Activated naive CD8-positive, alpha-beta T cell treated with anti-CD3 and anti-CD28 coated beads for 36 hours (primary cell): ENCODE data around the gene FHIT. TPM values are rescaled to one million over a fixed set of nuclear protein-coding genes. Genes with fewer than 3 reads are reported as not detected.

Source experiments
- DNase-seq: peaks from one replicate; pipeline ENCODE4 v3.0.0; 2021
- H3K27ac Mint-ChIP-seq: one replicate; pipeline ENCODE4 v1.8.0; 2022; ENCODE audit warnings: mild to moderate bottlenecking, moderate library complexity, mixed read lengths
- H3K27me3 Mint-ChIP-seq: one replicate; pipeline ENCODE4 v1.8.0; 2022; ENCODE audit warnings: mild to moderate bottlenecking, mixed read lengths
- H3K36me3 Mint-ChIP-seq: one replicate; pipeline ENCODE4 v1.8.0; 2021; ENCODE audit warnings: mild to moderate bottlenecking, mixed read lengths
- H3K4me1 Mint-ChIP-seq: one replicate; pipeline ENCODE4 v1.8.0; 2021; ENCODE audit warnings: mixed read lengths
- H3K4me3 Mint-ChIP-seq: one replicate; pipeline ENCODE4 v1.8.0; 2022; ENCODE audit warnings: mild to moderate bottlenecking, moderate library complexity, mixed read lengths
- H3K9me3 Mint-ChIP-seq: one replicate; pipeline ENCODE4 v1.8.0; 2022; ENCODE audit warnings: mixed read lengths
- total RNA-seq, 2 experiments: library from RNA; stranded (reverse); gene quantifications; one replicate each; pipeline ENCODE4 v1.2.3, GENCODE V29; 2021

FHIT gene
- total RNA-seq, 2 experiments from 2014 or later: 8.6 to 9.0 TPM

DNA sequence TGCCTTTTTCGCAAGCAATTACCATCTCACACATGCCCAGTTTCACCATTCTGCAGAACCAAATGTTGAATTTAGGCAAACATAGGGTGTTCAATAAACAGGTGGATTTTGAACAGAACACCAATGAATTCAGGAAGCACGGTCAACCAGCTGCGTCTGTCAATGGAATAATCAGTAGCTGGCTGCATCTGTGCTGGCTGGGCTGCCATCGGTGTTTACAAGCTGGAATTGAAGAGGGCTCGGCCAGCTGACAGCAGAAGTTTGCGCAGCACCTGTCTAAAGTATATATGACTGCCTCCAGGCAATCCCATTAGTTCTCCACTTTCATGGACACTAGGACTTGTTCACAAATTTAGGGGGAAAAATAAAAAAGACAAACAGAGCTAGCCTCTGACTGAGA, 1205.0 kb downstream of the FHIT start:
- H3K4me3 Mint-ChIP-seq: no peak overlapping the region

DNA sequence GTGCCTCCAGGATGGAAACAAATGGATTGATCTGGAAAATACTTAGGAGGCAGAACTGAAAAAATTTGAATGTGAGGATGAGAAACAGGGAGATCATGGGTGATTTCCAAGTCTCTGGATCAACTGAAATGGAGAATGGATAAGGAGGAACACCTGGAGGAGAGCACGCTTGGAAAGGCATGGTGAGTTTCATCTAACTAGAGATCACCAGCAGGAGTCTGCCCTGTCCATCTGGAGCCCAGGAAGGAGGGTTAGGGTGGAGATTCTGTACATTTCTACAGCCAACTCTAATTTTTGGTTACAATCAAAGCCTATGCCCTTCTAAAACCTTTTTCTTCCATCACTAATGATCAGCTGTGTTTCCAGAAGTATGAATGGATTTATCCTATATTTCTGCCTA, 1205.6 kb downstream of the FHIT start:
- peaks cover 17% of the 10 kb centered on the region for H3K36me3 Mint-ChIP-seq
- peaks cover 18% of the 10 kb centered on the region for H3K4me1 Mint-ChIP-seq
- DNase-seq: no peak
- H3K9me3 Mint-ChIP-seq: peaks cover 15% of the 10 kb centered on the region
- H3K27me3 Mint-ChIP-seq: no peaks in the 10 kb centered on the region
- H3K27ac Mint-ChIP-seq: no peak overlapping the region
- H3K4me3 Mint-ChIP-seq: no peak overlapping the region

More for the DNA sequence above, 1205.0 kb downstream of the FHIT start:
- DNase-seq: no peak
- H3K4me1 Mint-ChIP-seq: peaks cover 18% of the 10 kb centered on the region
- peaks cover 15% of the 10 kb centered on the region for H3K9me3 Mint-ChIP-seq
- H3K36me3 Mint-ChIP-seq: peaks cover 17% of the 10 kb centered on the region
- no peak overlapping the region for H3K27ac Mint-ChIP-seq
- H3K27me3 Mint-ChIP-seq: no peaks in the 10 kb centered on the region

DNA sequence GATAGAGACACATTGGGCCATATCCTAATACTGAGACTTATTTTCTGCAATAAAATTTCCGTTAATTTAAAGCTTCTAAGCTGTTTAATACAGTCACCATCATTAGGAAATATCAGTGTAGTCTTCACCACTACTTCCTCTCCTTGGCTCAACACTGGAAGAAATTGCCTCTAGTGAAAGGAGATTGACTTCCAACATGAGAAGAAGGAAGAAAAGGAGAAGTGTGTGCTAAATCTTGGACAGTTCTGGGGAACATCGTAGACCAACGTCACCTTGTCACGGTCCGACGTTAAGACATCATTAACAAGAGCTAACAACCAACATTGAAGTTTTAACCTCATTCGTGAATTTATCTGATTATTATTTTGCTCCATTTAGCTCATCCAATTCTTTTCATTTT, 1214.4 kb downstream of the FHIT start:
- H3K9me3 Mint-ChIP-seq: peaks cover 2% of the 10 kb centered on the region
- H3K4me3 Mint-ChIP-seq: no peak overlapping the region
- H3K4me1 Mint-ChIP-seq: peaks cover 5% of the 10 kb centered on the region

DNA sequence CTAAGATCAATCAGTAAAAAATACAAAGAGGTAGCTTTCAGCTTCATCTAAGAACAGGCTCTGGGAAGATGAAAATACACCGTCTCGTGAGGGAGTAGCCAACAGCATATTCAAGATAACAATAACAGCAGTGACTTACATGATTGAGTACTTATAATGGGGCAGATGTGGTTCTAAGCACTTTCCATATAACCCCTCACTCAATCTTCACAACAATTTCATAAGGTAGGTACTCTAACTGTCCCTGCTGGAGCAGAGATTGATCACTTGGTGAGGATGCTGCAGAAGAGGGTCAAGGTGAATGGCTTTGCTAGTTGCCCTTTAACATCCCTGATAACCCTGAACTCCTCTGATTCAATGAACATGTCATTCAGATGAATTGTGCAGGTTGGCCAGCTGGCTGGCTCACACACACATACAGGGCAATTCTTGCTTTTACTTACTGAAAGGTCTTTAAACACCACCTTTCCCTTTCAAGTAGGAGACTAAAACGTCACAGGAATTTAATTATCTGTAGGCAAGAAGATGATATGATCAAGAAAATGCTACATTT, 1217.3 kb downstream of the FHIT start:
- no peaks in the 10 kb centered on the region for H3K27me3 Mint-ChIP-seq
- peaks cover 6% of the 10 kb centered on the region for H3K9me3 Mint-ChIP-seq
- H3K36me3 Mint-ChIP-seq: no peaks in the 10 kb centered on the region
- peaks cover 9% of the 10 kb centered on the region for H3K4me1 Mint-ChIP-seq
- no peak for DNase-seq
- no peak overlapping the region for H3K27ac Mint-ChIP-seq
- H3K4me3 Mint-ChIP-seq: no peak overlapping the region

More for the DNA sequence above, 1214.4 kb downstream of the FHIT start:
- no peak for DNase-seq
- Mint-ChIP-seq H3K27me3 (no peaks in the 10 kb centered on the region), H3K36me3 (peaks cover 4% of the 10 kb centered on the region), H3K27ac (no peak overlapping the region)

DNA sequence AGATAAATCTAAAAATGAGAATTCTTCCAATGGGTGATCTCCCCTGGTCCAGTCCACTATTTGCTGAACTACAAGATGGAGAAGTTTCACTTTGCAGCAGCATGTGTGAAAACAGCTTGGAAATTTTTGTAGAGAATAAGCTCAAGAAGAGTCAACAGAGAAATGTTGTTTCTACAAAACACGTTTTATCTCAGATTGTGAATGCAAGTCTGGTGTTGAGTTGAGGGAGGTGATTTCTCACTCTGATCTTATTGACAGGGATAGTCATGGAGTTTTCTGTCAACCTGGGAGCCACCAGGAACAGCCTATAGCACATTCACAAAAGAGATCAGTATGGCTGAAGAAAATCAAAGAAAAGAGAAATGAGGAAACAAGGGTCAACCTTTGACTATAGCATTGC, 1220.3 kb downstream of the FHIT start:
- Mint-ChIP-seq H3K4me1 (peaks cover 22% of the 10 kb centered on the region), H3K4me3 (no peak overlapping the region), H3K9me3 (peaks cover 6% of the 10 kb centered on the region), H3K27me3 (no peaks in the 10 kb centered on the region), H3K27ac (no peak overlapping the region), H3K36me3 (no peaks in the 10 kb centered on the region)
- no peak for DNase-seq

DNA sequence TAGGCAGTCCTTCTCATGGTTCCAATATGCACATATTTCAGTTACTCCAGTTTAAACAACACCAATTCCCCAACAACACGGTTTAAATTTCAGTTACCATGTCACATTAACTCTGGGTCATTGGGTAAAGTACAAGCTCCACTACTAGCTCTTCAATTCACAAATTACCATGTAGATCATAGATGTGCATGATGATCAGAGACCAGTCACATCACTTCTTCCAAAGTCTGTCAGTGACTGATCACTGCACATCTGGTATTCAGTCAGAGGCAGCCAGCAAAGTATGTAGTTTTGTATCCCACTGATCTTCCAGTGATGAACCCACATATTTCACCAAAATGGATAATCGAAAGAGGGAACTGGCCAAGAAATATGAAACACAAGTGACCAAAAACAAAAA, 1223.0 kb downstream of the FHIT start:
- no peak overlapping the region for H3K4me3 Mint-ChIP-seq

DNA sequence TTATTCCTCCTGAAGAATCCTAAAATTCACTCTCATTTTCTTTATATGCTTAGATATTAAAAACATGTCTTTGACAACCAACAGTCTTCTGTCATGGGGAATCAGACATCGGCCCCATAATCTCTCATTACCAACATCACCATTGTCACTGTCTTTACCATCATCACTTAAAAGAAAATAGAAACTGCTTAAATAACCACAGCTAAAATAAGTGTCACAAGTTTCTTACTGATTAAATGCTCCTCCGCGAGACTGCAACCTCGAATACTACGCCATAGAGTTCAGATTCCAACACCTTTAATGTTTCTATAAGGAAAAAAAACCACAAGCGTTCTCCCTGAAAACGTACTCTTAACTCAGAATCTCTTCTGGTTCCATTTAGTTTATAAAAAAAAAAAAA, 1223.9 kb downstream of the FHIT start:
- no peak overlapping the region for H3K4me3 Mint-ChIP-seq
- DNase-seq: no peak
- H3K27me3 Mint-ChIP-seq: no peaks in the 10 kb centered on the region
- H3K27ac Mint-ChIP-seq: no peak overlapping the region
- H3K4me1 Mint-ChIP-seq: peaks cover 41% of the 10 kb centered on the region
- H3K9me3 Mint-ChIP-seq: peaks cover 8% of the 10 kb centered on the region
- no peaks in the 10 kb centered on the region for H3K36me3 Mint-ChIP-seq

More for the DNA sequence above, 1223.0 kb downstream of the FHIT start:
- Mint-ChIP-seq H3K27ac (no peak overlapping the region), H3K27me3 (no peaks in the 10 kb centered on the region), H3K36me3 (no peaks in the 10 kb centered on the region), H3K9me3 (peaks cover 8% of the 10 kb centered on the region), H3K4me1 (peaks cover 37% of the 10 kb centered on the region)
- no peak for DNase-seq

DNA sequence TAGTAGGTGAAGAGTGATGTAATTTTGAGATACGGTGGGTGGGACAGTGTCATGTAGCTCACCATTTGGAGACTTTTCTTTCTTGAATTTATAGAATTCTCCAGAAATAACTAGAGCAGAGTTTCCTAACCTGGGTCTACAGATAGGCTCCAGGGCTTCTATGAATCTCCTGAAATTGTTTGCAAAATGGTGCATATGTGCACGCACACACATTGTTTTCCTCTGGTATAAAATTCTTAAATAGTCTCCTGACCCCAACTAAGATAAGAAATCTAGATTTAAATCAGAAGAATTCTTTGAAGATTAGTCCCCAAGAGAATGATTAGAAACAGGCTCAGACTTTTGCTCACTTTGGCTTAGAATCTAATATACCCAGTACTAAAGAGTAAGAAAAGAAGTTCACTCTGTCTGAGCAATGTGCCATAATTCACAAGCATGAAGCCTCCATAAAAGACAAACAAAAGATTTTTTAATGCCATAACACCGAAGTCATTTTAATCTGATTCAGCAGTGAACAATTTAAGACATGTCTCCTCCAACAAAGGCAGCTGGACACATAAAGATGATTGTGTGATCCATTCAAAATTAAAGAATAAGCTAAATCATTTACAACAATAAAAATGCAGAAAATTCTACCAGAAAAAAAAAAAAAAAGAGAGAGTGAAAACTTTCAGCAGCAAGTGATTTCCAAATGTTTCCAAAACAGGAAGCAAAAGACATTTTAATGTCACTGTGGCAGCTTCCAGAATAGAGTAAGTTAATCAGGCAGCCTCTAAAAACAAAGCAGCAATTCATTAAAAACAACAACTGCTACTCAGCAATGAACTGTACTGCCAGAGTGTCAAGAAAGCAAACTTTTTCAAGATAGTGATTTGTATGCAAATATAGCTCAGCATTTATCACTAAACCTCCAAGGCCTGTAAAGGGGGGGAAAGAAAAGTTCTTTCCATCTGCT, 1225.9 kb downstream of the FHIT start:
- peaks cover 37% of the 10 kb centered on the region for H3K4me1 Mint-ChIP-seq
- H3K27ac Mint-ChIP-seq: peak overlapping the region; percentile 21
- peaks cover 4% of the 10 kb centered on the region for H3K36me3 Mint-ChIP-seq
- no peak for DNase-seq
- H3K27me3 Mint-ChIP-seq: no peaks in the 10 kb centered on the region
- H3K9me3 Mint-ChIP-seq: peaks cover 6% of the 10 kb centered on the region
- no peak overlapping the region for H3K4me3 Mint-ChIP-seq

DNA sequence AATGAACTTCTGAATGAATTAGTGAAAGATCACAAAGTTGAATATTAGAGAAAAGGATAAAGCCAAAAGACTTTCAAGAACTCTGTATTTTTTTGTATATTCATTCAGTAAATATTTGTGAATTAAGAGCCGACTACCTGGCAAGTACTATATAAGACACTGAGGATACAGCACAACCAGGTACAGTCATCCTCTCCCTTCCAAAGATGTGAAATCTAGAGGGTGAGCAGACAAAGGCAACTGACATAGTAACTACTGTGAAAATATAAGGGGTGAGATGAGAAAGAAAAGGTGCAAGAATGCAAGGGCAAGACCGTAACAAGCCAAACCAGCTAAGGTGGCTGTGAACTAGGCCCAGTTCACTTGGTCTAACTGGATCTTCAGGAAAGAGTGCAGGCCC, 1226.9 kb downstream of the FHIT start:
- no peak overlapping the region for H3K4me3 Mint-ChIP-seq
- peaks cover 37% of the 10 kb centered on the region for H3K4me1 Mint-ChIP-seq
- H3K27ac Mint-ChIP-seq: no peak overlapping the region
- H3K36me3 Mint-ChIP-seq: peaks cover 4% of the 10 kb centered on the region
- DNase-seq: no peak
- H3K27me3 Mint-ChIP-seq: no peaks in the 10 kb centered on the region
- H3K9me3 Mint-ChIP-seq: peaks cover 6% of the 10 kb centered on the region

DNA sequence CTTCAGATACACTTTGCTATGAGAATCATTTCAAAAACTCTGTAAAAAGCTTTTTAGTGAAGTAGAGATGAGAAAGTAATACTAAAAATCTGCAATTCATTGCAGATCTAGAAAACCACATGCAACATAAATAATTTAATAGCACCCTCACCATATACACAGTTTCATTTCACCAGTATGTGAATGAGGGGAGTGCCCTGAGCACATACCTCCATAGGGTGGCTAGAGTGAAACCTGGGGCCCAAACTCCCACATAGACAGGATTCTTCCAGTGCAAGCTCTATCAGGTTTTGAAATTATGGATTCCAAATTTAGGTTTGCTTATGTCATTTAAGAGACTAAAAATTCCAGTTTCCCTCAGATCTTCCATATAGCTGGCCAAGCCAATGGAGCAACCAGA, 1228.1 kb downstream of the FHIT start:
- Mint-ChIP-seq H3K4me3 (no peak overlapping the region), H3K4me1 (peaks cover 34% of the 10 kb centered on the region), H3K9me3 (peaks cover 12% of the 10 kb centered on the region), H3K36me3 (peaks cover 9% of the 10 kb centered on the region), H3K27ac (no peak overlapping the region), H3K27me3 (no peaks in the 10 kb centered on the region)
- DNase-seq: no peak

DNA sequence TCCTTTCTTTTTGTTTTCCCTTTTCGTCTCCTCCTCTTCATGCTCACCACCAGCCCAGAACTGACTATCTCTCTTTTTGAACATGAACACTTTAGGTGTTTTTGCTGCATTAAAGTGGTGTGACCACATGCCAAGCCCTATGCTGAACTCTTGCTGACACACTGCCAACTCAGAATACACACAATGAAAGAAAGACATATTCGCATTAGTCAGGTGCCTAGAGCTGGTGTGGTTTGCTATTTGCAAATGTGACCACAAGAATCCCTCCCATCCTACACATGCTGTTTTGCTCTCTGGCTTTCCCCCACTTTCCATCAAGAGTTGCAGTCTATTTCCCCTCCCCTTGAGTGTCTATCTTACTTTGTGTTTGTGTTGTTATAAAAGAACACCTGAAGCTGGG, 1233.6 kb downstream of the FHIT start:
- peak; percentile 57 for DNase-seq
- Mint-ChIP-seq H3K27ac (peak overlapping the region; percentile 90), H3K4me3 (no peak overlapping the region), H3K4me1 (peaks cover 37% of the 10 kb centered on the region), H3K36me3 (peaks cover 32% of the 10 kb centered on the region), H3K9me3 (peaks cover 16% of the 10 kb centered on the region), H3K27me3 (no peaks in the 10 kb centered on the region)

DNA sequence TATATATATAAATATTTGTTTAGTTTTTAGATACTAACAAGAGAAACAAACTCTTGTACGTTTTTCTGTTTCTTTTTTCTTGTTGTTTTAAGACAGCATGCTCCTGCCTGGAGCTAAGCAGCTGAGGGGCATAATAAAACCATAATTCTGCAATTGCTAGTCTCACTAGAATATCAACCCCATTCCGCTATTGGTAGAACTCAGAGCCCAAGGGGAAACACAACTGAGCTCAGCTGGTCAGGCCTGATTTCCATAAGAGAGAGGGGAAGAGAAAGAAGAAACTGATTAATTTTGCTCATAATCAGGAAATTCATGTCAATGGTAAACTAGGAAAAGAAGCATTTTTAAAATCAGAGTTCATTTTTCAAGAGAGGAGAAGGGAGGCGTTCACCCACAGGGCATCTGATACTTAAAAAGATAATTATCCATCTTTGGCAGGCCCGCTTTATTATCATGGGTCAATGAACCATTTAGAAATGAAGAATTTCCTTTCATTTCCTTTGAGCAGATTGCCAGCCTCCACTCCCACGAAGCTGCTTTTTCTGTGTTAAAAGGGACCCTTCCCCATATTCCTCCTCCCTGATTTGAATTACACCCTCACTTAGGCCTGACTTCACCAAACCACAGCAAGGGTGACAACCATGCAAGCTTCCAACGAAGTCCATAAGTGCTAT, 1236.1 kb downstream of the FHIT start:
- peaks cover 53% of the 10 kb centered on the region for H3K4me1 Mint-ChIP-seq
- H3K4me3 Mint-ChIP-seq: no peak overlapping the region
- H3K27me3 Mint-ChIP-seq: no peaks in the 10 kb centered on the region
- peaks cover 17% of the 10 kb centered on the region for H3K9me3 Mint-ChIP-seq
- DNase-seq: no peak
- no peak overlapping the region for H3K27ac Mint-ChIP-seq
- peaks cover 37% of the 10 kb centered on the region for H3K36me3 Mint-ChIP-seq

DNA sequence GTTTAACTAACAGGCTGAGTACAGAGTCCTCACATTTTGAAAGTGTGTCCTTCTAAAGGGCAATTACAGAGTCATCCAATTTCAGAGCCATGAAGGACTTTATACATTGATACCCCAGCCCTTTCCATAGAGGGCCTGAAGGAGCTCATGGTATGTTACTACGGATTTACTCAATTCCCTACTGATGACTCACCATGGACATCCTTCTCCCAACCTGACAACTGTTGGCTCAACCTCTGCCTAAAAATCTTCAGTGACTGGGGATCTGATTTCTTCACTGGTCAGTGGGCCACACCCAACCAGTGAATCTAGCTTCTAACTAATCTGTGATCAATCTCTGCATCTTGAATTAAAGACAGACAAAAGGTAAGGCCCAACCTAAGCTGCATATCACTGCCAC, 1238.0 kb downstream of the FHIT start:
- Mint-ChIP-seq H3K36me3 (peaks cover 34% of the 10 kb centered on the region), H3K27ac (no peak overlapping the region), H3K4me3 (no peak overlapping the region), H3K27me3 (no peaks in the 10 kb centered on the region), H3K4me1 (peaks cover 69% of the 10 kb centered on the region), H3K9me3 (peaks cover 10% of the 10 kb centered on the region)
- DNase-seq: no peak

DNA sequence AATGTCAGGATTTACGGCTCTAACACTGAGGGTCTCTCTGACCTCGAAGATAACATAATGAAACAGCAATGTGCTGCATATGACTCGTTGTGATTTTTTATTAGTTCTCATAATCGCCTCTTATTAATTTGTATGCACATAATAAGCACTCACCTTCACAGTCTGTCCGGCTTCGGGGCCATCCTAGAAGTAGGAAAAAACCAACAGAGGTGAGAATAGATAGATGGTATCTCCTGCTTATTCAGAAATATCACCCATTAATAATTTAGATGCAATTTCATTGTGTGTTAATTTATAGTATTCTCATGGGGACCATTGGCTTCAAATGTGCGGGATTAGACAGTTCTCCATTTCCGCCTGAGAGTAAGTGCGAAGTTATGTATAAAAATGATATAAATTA, 1240.0 kb downstream of the FHIT start:
- Mint-ChIP-seq H3K4me3 (peak overlapping the region; percentile 73), H3K36me3 (peaks cover 26% of the 10 kb centered on the region), H3K27me3 (no peaks in the 10 kb centered on the region), H3K4me1 (peaks cover 65% of the 10 kb centered on the region), H3K27ac (peak overlapping the region; percentile 94), H3K9me3 (peaks cover 3% of the 10 kb centered on the region)
- no peak for DNase-seq

DNA sequence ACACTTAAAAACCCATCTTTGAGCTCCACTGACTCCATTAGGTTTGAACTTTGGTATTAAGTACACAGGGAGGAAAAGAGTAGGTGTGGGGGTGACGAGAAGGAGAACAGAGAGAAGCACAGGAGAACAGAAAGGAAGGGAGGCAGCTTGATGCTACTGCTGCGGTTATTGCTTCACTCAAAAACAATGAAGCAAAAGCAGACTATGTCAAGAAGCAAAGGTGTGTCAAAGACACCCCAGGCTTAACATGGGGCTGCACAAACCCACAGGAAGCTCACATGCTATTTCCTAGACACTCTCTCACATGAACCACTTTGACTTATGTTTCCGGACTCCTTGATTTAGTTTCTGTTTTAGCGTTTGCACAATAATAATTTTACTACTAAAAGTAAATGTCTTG, 1240.5 kb downstream of the FHIT start:
- Mint-ChIP-seq H3K4me1 (peaks cover 67% of the 10 kb centered on the region), H3K9me3 (peaks cover 5% of the 10 kb centered on the region), H3K4me3 (peak overlapping the region; percentile 73), H3K27ac (peak overlapping the region; percentile 94), H3K27me3 (no peaks in the 10 kb centered on the region), H3K36me3 (peaks cover 29% of the 10 kb centered on the region)
- DNase-seq: peak; percentile 45
